Activated T-helper 1 cell treated with anti-CD3 and anti-CD28 coated beads, Interleukin-2, amount 50 U/mL, for 16 hours (primary cell): Measurements from ENCODE around the gene CPS1.

Source experiments
- DNase-seq, 2 donors: peaks; one replicate each; pipeline ENCODE4 v3.0.0-alpha.2; 2020; ENCODE audit warnings: low read depth in 1 of 2, low spot score in 1 of 2

CPS1 gene

GRCh38 chr2:210546424-210547208 lies 9.8 kb upstream of the CPS1 start:
- no peak for DNase-seq

- no peak for DNase-seq
Observed at GRCh38 chr2:210548031-210548430, 8.4 kb upstream of the CPS1 start.

- DNase-seq = no peak
Observed at GRCh38 chr2:210548878-210549384, 7.5 kb upstream of the CPS1 start.

GRCh38 chr2:210551001-210551400 lies 5.4 kb upstream of the CPS1 start:
- no peak for DNase-seq

- DNase-seq = no peak
Observed at GRCh38 chr2:210553373-210553772, 3.0 kb upstream of the CPS1 start.

GRCh38 chr2:210555555-210555954 lies 844 bp upstream of the CPS1 start:
- no peak for DNase-seq

- no peak for DNase-seq
Observed at GRCh38 chr2:210557721-210558120, 1.3 kb downstream of the CPS1 start.

GRCh38 chr2:210558708-210559107 lies 2.3 kb downstream of the CPS1 start:
- DNase-seq = no peak

GRCh38 chr2:210559182-210559581 lies 2.8 kb downstream of the CPS1 start:
- DNase-seq = no peak

GRCh38 chr2:210561475-210561874 lies 5.1 kb downstream of the CPS1 start:
- DNase-seq = no peak

GRCh38 chr2:210562091-210562490 lies 5.7 kb downstream of the CPS1 start:
- no peak for DNase-seq

- DNase-seq = no peak
Observed at GRCh38 chr2:210562502-210563080, 6.2 kb downstream of the CPS1 start.

GRCh38 chr2:210567279-210567678 lies 10.9 kb downstream of the CPS1 start:
- no peak for DNase-seq

- no peak for DNase-seq
Observed at GRCh38 chr2:210568108-210568507, 11.7 kb downstream of the CPS1 start.

- DNase-seq = no peak
Observed at GRCh38 chr2:210577263-210578071, 21.1 kb downstream of the CPS1 start.

- DNase-seq = no peak
Observed at GRCh38 chr2:210584834-210585233, 28.4 kb downstream of the CPS1 start.

- no peak for DNase-seq
Observed at GRCh38 chr2:210586381-210586780, 30.0 kb downstream of the CPS1 start.

- DNase-seq = no peak
Observed at GRCh38 chr2:210591663-210592062, 35.3 kb downstream of the CPS1 start.

- DNase-seq = no peak
Observed at GRCh38 chr2:210592726-210593125, 36.3 kb downstream of the CPS1 start.

- DNase-seq = no peak
Observed at GRCh38 chr2:210593166-210593565, 36.8 kb downstream of the CPS1 start.

- no peak for DNase-seq
Observed at GRCh38 chr2:210598219-210598618, 41.8 kb downstream of the CPS1 start.

- DNase-seq = no peak
Observed at GRCh38 chr2:210599476-210599875, 43.1 kb downstream of the CPS1 start.
